ENCODE results near the gene GRAMD4. TPM values are rescaled to one million over a fixed set of nuclear protein-coding genes. Genes with fewer than 3 reads are reported as not detected.

GRAMD4 gene
- total and polyA plus RNA-seq, 2 experiments from 2014 or later = 2.9 to 10.6 TPM

- Histone ChIP-seq H3K4me3 (no peak overlapping the region), H4K20me1 (ENCODE audit: insufficient read depth) (no peaks in the 10 kb centered on the region), H3K27me3 (replicated peaks; ENCODE audit: insufficient read depth) (no peaks in the 10 kb centered on the region), H3F3A (ENCODE audit: insufficient read depth) (no peaks in the 10 kb centered on the region), H3K79me2 (ENCODE audit: insufficient read depth) (no peaks in the 10 kb centered on the region), H3K9me2 (ENCODE audit: insufficient read depth) (no peaks in the 10 kb centered on the region), H3K4me1 (ENCODE audit: insufficient read depth) (no peaks in the 10 kb centered on the region), H3K27ac (no peak overlapping the region), H2AFZ (no peak overlapping the region), H3K4me2 (ENCODE audit: unreplicated experiment) (no peak overlapping the region), H3K9me3 (ENCODE audit: low read depth) (no peaks in the 10 kb centered on the region), H3K36me3 (ENCODE audit: low read depth) (no peaks in the 10 kb centered on the region), H3K9ac (no peak overlapping the region)
- WGBS, 2 experiments (ENCODE audit: low coverage in 1 of 2, low lambda C conversion rate in 2 of 2, missing lambda C conversion rate in 2 of 2) = 89 to 95% methylated on average over 8 to 10 of the region's 10 CpGs
- in situ Hi-C loops (cut with MboI) = no loop called here
- no peak for TF ChIP-seq EZH2 (IDR thresholded peaks at IDR 0.05; ENCODE audit: insufficient read depth, poor library complexity, severe bottlenecking)
- TF ChIP-seq EZH2phosphoT487 (IDR thresholded peaks at IDR 0.05; ENCODE audit: insufficient read depth, low read depth) = no peak
- no peak for DNase-seq
These were observed 37.4 kb downstream of the GRAMD4 start for GRCh38 chr22:46657655-46657953.

GRCh38 chr22:46657996-46658947 lies 38.1 kb downstream of the GRAMD4 start:
- no peak overlapping the region for H2AFZ ChIP-seq
- no peaks in the 10 kb centered on the region for H3K4me1 ChIP-seq (ENCODE audit: insufficient read depth)
- no peaks in the 10 kb centered on the region for H3K27me3 ChIP-seq (replicated peaks; ENCODE audit: insufficient read depth)
- no peak overlapping the region for H3K27ac ChIP-seq
- H3K79me2 ChIP-seq (ENCODE audit: insufficient read depth) = no peaks in the 10 kb centered on the region
- H3F3A ChIP-seq (ENCODE audit: insufficient read depth) = no peaks in the 10 kb centered on the region
- DNase-seq = no peak
- H3K9me2 ChIP-seq (ENCODE audit: insufficient read depth) = no peaks in the 10 kb centered on the region
- H3K4me3 ChIP-seq = no peak overlapping the region
- WGBS, 2 experiments (ENCODE audit: low coverage in 1 of 2, low lambda C conversion rate in 2 of 2, missing lambda C conversion rate in 2 of 2) = 96% methylated on average over 24 to 37 of the region's 37 CpGs
- H3K36me3 ChIP-seq (ENCODE audit: low read depth) = no peaks in the 10 kb centered on the region
- TF ChIP-seq EZH2 (IDR thresholded peaks at IDR 0.05; ENCODE audit: insufficient read depth, poor library complexity, severe bottlenecking) (no peak), EZH2phosphoT487 (IDR thresholded peaks at IDR 0.05; ENCODE audit: insufficient read depth, low read depth) (no peak)
- in situ Hi-C loops (cut with MboI) = no loop called here
- no peak overlapping the region for H3K4me2 ChIP-seq (ENCODE audit: unreplicated experiment)
- H4K20me1 ChIP-seq (ENCODE audit: insufficient read depth) = no peaks in the 10 kb centered on the region
- H3K9ac ChIP-seq = no peak overlapping the region
- H3K9me3 ChIP-seq (ENCODE audit: low read depth) = no peaks in the 10 kb centered on the region

- TF ChIP-seq EZH2phosphoT487 (IDR thresholded peaks at IDR 0.05; ENCODE audit: insufficient read depth, low read depth) = no peak
- no peak for TF ChIP-seq EZH2 (IDR thresholded peaks at IDR 0.05; ENCODE audit: insufficient read depth, poor library complexity, severe bottlenecking)
- no peaks in the 10 kb centered on the region for H3K4me1 ChIP-seq (ENCODE audit: insufficient read depth)
- in situ Hi-C loops (cut with MboI) = no loop called here
- H2AFZ ChIP-seq = no peak overlapping the region
- H3K36me3 ChIP-seq (ENCODE audit: low read depth) = no peaks in the 10 kb centered on the region
- no peak overlapping the region for H3K9ac ChIP-seq
- 87 to 95% methylated on average over 12 to 14 of the region's 14 CpGs for WGBS, 2 experiments (ENCODE audit: low coverage in 1 of 2, low lambda C conversion rate in 2 of 2, missing lambda C conversion rate in 2 of 2)
- H3K4me2 ChIP-seq (ENCODE audit: unreplicated experiment) = no peak overlapping the region
- no peaks in the 10 kb centered on the region for H3K79me2 ChIP-seq (ENCODE audit: insufficient read depth)
- H3F3A ChIP-seq (ENCODE audit: insufficient read depth) = no peaks in the 10 kb centered on the region
- no peaks in the 10 kb centered on the region for H3K9me3 ChIP-seq (ENCODE audit: low read depth)
- no peak for DNase-seq
- H3K27me3 ChIP-seq (replicated peaks; ENCODE audit: insufficient read depth) = no peaks in the 10 kb centered on the region
- no peak overlapping the region for H3K27ac ChIP-seq
- no peak overlapping the region for H3K4me3 ChIP-seq
- H4K20me1 ChIP-seq (ENCODE audit: insufficient read depth) = no peaks in the 10 kb centered on the region
- no peaks in the 10 kb centered on the region for H3K9me2 ChIP-seq (ENCODE audit: insufficient read depth)
These were observed 39.0 kb downstream of the GRAMD4 start for GRCh38 chr22:46659059-46659790.

- in situ Hi-C loops (cut with MboI) = no loop called here
- H3K9me3 ChIP-seq (ENCODE audit: low read depth) = no peaks in the 10 kb centered on the region
- no peak overlapping the region for H3K27ac ChIP-seq
- H3K4me1 ChIP-seq (ENCODE audit: insufficient read depth) = no peaks in the 10 kb centered on the region
- H3K27me3 ChIP-seq (replicated peaks; ENCODE audit: insufficient read depth) = no peaks in the 10 kb centered on the region
- no peaks in the 10 kb centered on the region for H3K79me2 ChIP-seq (ENCODE audit: insufficient read depth)
- no peak for TF ChIP-seq EZH2phosphoT487 (IDR thresholded peaks at IDR 0.05; ENCODE audit: insufficient read depth, low read depth)
- TF ChIP-seq EZH2 (IDR thresholded peaks at IDR 0.05; ENCODE audit: insufficient read depth, poor library complexity, severe bottlenecking) = no peak
- H3F3A ChIP-seq (ENCODE audit: insufficient read depth) = no peaks in the 10 kb centered on the region
- no peaks in the 10 kb centered on the region for H4K20me1 ChIP-seq (ENCODE audit: insufficient read depth)
- H3K9ac ChIP-seq = no peak overlapping the region
- no peaks in the 10 kb centered on the region for H3K9me2 ChIP-seq (ENCODE audit: insufficient read depth)
- H3K4me2 ChIP-seq (ENCODE audit: unreplicated experiment) = no peak overlapping the region
- H2AFZ ChIP-seq = no peak overlapping the region
- H3K36me3 ChIP-seq (ENCODE audit: low read depth) = no peaks in the 10 kb centered on the region
- H3K4me3 ChIP-seq = no peak overlapping the region
- DNase-seq = no peak
- WGBS, 2 experiments (ENCODE audit: low coverage in 1 of 2, low lambda C conversion rate in 2 of 2, missing lambda C conversion rate in 2 of 2) = 92 to 95% methylated on average over 12 of the region's 12 CpGs
These were observed 39.6 kb downstream of the GRAMD4 start for GRCh38 chr22:46659791-46660186.
